Measurements from ENCODE around the gene UBE2J2.

UBE2J2 gene

DNA sequence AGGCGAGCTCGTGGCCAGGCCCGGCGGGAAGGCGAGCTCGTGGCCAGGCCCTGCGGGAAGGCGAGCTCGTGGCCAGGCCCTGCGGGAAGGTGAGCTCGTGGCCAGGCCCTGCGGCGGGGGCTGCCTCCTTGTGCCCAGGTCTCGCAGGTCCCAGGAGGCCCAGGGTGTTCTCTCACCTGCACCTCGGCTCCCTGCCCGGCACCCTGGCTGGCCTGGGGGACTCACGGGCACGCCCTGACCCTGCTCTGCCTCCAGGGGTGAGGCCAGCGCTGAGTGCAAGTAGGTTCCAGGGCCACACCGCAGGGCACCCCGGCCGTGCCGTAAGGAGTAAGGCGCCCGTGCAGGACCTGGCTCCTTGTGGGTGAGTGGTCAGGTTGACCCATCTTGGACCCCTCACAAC, 46.3 kb downstream of the UBE2J2 start:
- Histone ChIP-seq H2AFZ (ENCODE audit: low read depth, low read length) (no peak overlapping the region), H3K4me1 (ENCODE audit: low read length) (peaks cover 8% of the 10 kb centered on the region; the same call in 1 of the 2 replicates), H3K79me2 (ENCODE audit: low read length) (peaks cover 74% of the 10 kb centered on the region), H4K20me1 (ENCODE audit: insufficient read depth, low read length) (0 out of 2 replicates have a peak, but pooled peaks cover 2% of the 10 kb centered on the region), H3K4me2 (ENCODE audit: low read length) (no peak overlapping the region), H3K36me3 (replicated peaks; ENCODE audit: low read depth, low read length) (peaks cover 41% of the 10 kb centered on the region), H3K27me3 (ENCODE audit: low read depth, low read length) (no peaks in the 10 kb centered on the region), H3K9me3 (ENCODE audit: insufficient read depth, low read length) (no peaks in the 10 kb centered on the region), H3K4me3 (ENCODE audit: low read length) (no peak overlapping the region), H3K9ac (ENCODE audit: low read length) (no peak overlapping the region), H3K27ac (ENCODE audit: low read length) (no peak overlapping the region)
- TF ChIP-seq, protein P1, sequence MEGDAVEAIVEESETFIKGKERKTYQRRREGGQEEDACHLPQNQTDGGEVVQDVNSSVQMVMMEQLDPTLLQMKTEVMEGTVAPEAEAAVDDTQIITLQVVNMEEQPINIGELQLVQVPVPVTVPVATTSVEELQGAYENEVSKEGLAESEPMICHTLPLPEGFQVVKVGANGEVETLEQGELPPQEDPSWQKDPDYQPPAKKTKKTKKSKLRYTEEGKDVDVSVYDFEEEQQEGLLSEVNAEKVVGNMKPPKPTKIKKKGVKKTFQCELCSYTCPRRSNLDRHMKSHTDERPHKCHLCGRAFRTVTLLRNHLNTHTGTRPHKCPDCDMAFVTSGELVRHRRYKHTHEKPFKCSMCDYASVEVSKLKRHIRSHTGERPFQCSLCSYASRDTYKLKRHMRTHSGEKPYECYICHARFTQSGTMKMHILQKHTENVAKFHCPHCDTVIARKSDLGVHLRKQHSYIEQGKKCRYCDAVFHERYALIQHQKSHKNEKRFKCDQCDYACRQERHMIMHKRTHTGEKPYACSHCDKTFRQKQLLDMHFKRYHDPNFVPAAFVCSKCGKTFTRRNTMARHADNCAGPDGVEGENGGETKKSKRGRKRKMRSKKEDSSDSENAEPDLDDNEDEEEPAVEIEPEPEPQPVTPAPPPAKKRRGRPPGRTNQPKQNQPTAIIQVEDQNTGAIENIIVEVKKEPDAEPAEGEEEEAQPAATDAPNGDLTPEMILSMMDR (IDR thresholded peaks at IDR 0.05; ENCODE audit: low read depth, low read length), result no peak
- TF ChIP-seq EZH2phosphoT487 (IDR thresholded peaks at IDR 0.05; ENCODE audit: low read depth), result no peak

DNA sequence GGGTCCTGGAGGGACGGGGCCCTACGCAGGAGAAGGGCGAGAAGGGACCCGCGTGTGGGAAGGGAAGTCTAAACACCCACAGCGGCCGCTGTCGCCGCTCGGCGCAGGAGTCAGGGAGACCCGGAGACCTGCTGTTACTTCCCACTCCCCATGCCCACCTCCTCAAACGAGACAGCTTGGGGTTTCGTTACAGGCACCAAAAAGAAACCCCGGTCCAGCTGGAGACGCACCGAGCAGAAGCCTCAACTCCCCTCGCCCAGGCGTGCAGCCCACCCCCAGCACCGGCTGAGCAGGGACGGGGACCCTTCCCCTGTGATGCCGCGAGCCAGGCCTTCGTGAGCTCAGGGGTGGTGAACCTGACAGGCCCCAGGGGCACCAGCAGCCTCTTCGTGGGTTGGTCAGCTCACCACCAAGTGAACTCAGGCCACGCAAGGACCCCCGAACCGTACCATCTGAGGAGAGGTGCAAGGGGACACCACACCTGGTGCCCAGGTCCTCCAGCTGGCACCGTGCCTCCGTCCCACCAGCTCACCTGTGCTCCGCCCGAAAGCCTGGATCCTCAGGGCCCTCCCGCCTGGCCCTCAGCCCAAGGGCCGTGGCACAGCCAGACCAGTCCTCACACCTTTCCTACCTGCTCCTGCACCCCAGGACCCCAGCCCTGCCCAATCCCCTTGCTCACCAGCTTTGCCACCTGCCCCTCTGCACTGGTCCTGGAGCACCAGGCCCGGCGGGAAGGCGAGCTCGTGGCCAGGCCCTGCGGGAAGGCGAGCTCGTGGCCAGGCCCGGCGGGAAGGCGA, 46.9 kb downstream of the UBE2J2 start:
- no peaks in the 10 kb centered on the region for H3K9me3 ChIP-seq (ENCODE audit: insufficient read depth, low read length)
- no peak overlapping the region for H3K27ac ChIP-seq (ENCODE audit: low read length)
- peaks cover 8% of the 10 kb centered on the region; the same call in 1 of the 2 replicates for H3K4me1 ChIP-seq (ENCODE audit: low read length)
- TF ChIP-seq, protein P1 (IDR thresholded peaks at IDR 0.05; ENCODE audit: low read depth, low read length), result no peak
- H3K27me3 ChIP-seq (ENCODE audit: low read depth, low read length), result no peaks in the 10 kb centered on the region
- no peak overlapping the region for H3K4me3 ChIP-seq (ENCODE audit: low read length)
- H2AFZ ChIP-seq (ENCODE audit: low read depth, low read length), result no peak overlapping the region
- H3K36me3 ChIP-seq (replicated peaks; ENCODE audit: low read depth, low read length), result peaks cover 42% of the 10 kb centered on the region
- H4K20me1 ChIP-seq (ENCODE audit: insufficient read depth, low read length), result 0 out of 2 replicates have a peak, but pooled peaks cover 2% of the 10 kb centered on the region
- H3K4me2 ChIP-seq (ENCODE audit: low read length), result no peak overlapping the region
- peaks cover 72% of the 10 kb centered on the region for H3K79me2 ChIP-seq (ENCODE audit: low read length)
- no peak overlapping the region for H3K9ac ChIP-seq (ENCODE audit: low read length)

DNA sequence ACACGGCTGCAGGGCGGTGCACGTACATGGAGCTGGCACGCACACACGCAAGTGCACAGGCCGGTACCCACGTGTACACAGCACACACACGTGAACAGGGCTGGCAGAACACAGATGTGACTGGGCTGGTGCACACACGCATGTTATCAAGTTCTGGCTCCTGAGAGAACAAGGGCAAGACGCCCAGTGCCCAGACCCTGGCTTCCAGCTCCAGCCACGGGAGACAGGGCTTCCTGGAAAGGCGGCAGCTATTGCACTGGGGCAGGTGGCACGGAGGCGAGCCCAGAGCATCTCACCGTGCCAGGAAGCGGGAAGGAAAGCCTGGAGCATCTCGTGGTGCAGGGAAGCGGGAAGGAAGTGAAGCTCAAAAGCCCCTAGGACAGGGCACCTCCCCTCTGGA, 47.7 kb downstream of the UBE2J2 start:
- no peaks in the 10 kb centered on the region for H3K27me3 ChIP-seq (ENCODE audit: low read depth, low read length)
- 0 out of 2 replicates have a peak, but pooled peaks cover 2% of the 10 kb centered on the region for H4K20me1 ChIP-seq (ENCODE audit: insufficient read depth, low read length)
- peaks cover 64% of the 10 kb centered on the region for H3K79me2 ChIP-seq (ENCODE audit: low read length)
- no peak overlapping the region for H3K27ac ChIP-seq (ENCODE audit: low read length)
- no peaks in the 10 kb centered on the region for H3K9me3 ChIP-seq (ENCODE audit: insufficient read depth, low read length)
- no peak overlapping the region for H3K4me3 ChIP-seq (ENCODE audit: low read length)
- H3K36me3 ChIP-seq (replicated peaks; ENCODE audit: low read depth, low read length), result peaks cover 42% of the 10 kb centered on the region
- peaks cover 8% of the 10 kb centered on the region; the same call in 1 of the 2 replicates for H3K4me1 ChIP-seq (ENCODE audit: low read length)
- no peak overlapping the region for H3K4me2 ChIP-seq (ENCODE audit: low read length)
- no peak overlapping the region for H2AFZ ChIP-seq (ENCODE audit: low read depth, low read length)
- no peak overlapping the region for H3K9ac ChIP-seq (ENCODE audit: low read length)
- TF ChIP-seq EZH2phosphoT487 (IDR thresholded peaks at IDR 0.05; ENCODE audit: low read depth), result no peak
- TF ChIP-seq, protein P1 (IDR thresholded peaks at IDR 0.05; ENCODE audit: low read depth, low read length), result no peak

DNA sequence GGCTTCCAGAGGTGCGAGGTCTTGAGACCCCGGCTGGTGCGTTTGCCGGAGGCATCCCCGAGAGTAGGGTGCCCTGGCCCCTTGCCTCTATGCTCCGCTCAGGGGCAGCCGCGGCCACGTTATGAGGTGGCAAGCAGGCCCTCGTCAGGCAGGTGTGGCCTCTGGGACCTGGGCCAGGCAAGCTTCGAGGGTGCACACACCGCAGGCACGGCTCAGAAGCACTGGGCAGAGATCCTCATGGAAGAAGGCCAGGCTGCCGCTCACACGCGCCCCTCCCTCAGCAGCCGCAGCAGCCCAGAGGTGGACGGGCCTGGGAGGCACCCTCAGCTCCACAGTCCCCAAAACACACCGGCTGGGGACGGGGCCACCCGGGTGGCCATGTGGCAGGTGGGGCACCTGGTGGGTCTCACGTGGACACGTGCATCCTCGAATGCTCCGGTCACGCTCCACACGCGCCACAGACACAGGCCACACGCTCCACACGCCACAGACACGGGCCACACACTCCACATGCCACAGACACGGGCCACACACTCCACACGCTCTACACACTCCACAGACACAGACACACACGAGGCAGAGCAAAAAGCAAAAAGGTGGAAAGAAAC, 48.3 kb downstream of the UBE2J2 start:
- Histone ChIP-seq H3K4me3 (ENCODE audit: low read length) (no peak overlapping the region), H2AFZ (ENCODE audit: low read depth, low read length) (no peak overlapping the region), H3K36me3 (replicated peaks; ENCODE audit: low read depth, low read length) (peaks cover 42% of the 10 kb centered on the region), H3K27me3 (ENCODE audit: low read depth, low read length) (no peaks in the 10 kb centered on the region), H3K9me3 (ENCODE audit: insufficient read depth, low read length) (no peaks in the 10 kb centered on the region), H3K4me2 (ENCODE audit: low read length) (no peak overlapping the region), H4K20me1 (ENCODE audit: insufficient read depth, low read length) (0 out of 2 replicates have a peak, but pooled peaks cover 2% of the 10 kb centered on the region), H3K79me2 (ENCODE audit: low read length) (peaks cover 58% of the 10 kb centered on the region), H3K27ac (ENCODE audit: low read length) (no peak overlapping the region), H3K9ac (ENCODE audit: low read length) (no peak overlapping the region), H3K4me1 (ENCODE audit: low read length) (peaks cover 3% of the 10 kb centered on the region; the same call in 1 of the 2 replicates)
- TF ChIP-seq EZH2phosphoT487 (IDR thresholded peaks at IDR 0.05; ENCODE audit: low read depth), result no peak
- TF ChIP-seq, protein P1 (IDR thresholded peaks at IDR 0.05; ENCODE audit: low read depth, low read length), result no peak

Data from OCI-LY3 (cell line).